Activated naive CD4-positive, alpha-beta T cell treated with anti-CD3 and anti-CD28 coated beads, Interleukin-2, amount 10 ng/mL, durations not matched to agents 5 hours and 36 hours (primary cell): Measurements from ENCODE around the gene SNRPN. TPM values are rescaled to one million over a fixed set of nuclear protein-coding genes. Genes with fewer than 3 reads are reported as not detected.

Experiments used
- total RNA-seq, 2 experiments: library from RNA; stranded (reverse); gene quantifications; one replicate each; pipeline ENCODE4 v1.2.3, GENCODE V29; 2021

Gene SNRPN
- 10 to 100 TPM; 67.9 to 70.0 TPM for total RNA-seq

GRCh38 chr15:24954783-24955530 lies at the start of gene SNRPN, which contains the start of gene SNURF:
Gene SNRPN, plus strand, starts transcription at chr15:24954987. Its CDS starts 19,467 bp downstream, at chr15:24974454.
Gene SNURF, plus strand, starts transcription at chr15:24954987. Its CDS starts 62 bp downstream, at chr15:24955049.

Other genes with a start within 250 kb of the SNRPN start
- gene SNURF, start within 50 bp of the SNRPN start, total RNA-seq = 10 to 100 TPM; 10.2 to 22.0 TPM